HG02885 (cell line): ENCODE measurements around the gene ARPC4.

Experiments
- ATAC-seq: cut with Tn5 transposase; IDR thresholded peaks from one replicate; pipeline ENCODE4 v1.9.1; 2021; ENCODE audit warnings: mild to moderate bottlenecking; ENCODE audit not compliant: unreplicated experiment, poor library complexity

Gene ARPC4

GRCh38 chr3:9787714-9788113 lies 5.2 kb upstream of the ARPC4 start:
- no peak for ATAC-seq

GRCh38 chr3:9791127-9791526 lies 1.8 kb upstream of the ARPC4 start:
- ATAC-seq = no peak

- no peak for ATAC-seq
Measured at GRCh38 chr3:9791790-9792404, 985 bp upstream of the ARPC4 start.

- ATAC-seq = no peak
Measured at GRCh38 chr3:9793161-9793781, 389 bp downstream of the ARPC4 start.

- ATAC-seq = no peak
Measured at GRCh38 chr3:9794400-9794799, 1.5 kb downstream of the ARPC4 start.

GRCh38 chr3:9795207-9795606 lies 2.3 kb downstream of the ARPC4 start:
- ATAC-seq = no peak

DNA sequence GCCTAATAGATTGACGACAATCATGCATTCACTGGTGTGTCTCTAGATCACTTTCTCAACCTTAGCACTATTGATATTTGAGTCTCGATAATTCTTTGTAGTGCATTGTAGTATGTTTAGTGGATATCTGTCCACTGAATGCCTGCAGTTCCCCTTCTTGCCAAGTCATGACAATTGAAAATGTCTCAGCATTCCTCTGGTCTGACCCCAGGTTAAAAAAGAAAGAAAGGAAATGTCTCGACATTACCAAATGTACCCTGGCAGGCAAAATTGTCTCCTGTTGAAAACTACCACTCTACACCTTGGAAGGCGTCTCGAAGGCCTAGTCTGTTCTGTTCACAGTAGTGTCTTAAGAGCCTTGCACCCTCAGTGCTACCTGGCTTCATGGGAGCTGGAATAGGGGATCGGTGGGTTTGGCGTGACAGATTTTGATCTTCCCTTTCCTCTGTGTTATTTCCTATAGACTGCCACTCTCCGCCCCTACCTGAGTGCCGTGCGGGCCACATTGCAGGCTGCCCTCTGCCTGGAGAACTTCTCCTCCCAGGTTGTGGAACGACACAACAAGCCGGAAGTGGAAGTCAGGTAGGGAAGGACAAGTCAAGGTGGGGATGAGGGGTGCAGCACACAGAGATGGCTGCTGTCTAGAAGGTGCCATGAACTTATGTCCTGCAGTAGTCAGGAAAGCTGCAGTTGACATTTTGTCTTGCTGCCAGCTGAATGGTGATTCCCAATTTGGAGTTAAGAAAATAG lies 4.5 kb downstream of the ARPC4 start:
- no peak for ATAC-seq

DNA sequence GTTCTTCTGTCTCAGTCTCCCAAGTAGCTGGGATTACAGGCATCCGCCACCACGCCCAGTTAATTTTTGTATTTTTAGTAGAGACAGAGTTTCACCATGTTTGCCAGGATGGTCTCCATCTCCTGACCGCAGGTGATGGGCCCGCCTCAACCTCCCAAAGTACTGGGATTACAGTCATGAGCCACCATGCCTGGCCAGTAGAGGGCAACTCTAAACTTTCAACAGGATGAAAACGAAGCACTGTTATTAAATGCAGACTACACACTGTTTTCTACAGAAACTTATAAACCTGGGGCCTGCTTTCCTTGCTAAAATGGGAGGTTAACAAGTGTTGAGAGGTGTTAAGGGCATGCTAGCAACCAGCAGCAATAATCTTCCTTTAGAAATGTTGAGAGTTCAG lies 7.6 kb downstream of the ARPC4 start:
- ATAC-seq = no peak

GRCh38 chr3:9803494-9803893 lies 10.6 kb downstream of the ARPC4 start:
- no peak for ATAC-seq

- no peak for ATAC-seq
Measured at GRCh38 chr3:9804996-9805395, 12.1 kb downstream of the ARPC4 start.

DNA sequence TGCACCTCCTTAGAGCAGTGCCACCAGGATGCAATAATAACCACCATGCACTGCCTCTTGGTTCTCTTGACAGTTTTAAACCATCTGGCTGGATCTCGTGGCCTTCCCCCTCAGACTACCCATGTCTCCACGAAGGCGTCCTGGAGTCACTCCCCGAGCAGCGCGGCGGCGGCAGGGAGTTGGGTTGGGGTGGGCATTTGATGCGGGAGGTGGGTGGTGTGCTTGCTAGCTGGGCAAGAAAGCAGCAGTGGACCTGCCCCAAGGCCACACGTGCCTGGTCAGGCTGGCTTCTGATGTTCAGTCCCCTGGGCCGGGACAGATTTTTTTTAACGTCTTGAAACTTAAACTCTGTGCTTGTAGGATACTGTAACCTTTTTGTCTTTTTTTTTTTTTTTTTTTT lies 13.3 kb downstream of the ARPC4 start:
- ATAC-seq = no peak

DNA sequence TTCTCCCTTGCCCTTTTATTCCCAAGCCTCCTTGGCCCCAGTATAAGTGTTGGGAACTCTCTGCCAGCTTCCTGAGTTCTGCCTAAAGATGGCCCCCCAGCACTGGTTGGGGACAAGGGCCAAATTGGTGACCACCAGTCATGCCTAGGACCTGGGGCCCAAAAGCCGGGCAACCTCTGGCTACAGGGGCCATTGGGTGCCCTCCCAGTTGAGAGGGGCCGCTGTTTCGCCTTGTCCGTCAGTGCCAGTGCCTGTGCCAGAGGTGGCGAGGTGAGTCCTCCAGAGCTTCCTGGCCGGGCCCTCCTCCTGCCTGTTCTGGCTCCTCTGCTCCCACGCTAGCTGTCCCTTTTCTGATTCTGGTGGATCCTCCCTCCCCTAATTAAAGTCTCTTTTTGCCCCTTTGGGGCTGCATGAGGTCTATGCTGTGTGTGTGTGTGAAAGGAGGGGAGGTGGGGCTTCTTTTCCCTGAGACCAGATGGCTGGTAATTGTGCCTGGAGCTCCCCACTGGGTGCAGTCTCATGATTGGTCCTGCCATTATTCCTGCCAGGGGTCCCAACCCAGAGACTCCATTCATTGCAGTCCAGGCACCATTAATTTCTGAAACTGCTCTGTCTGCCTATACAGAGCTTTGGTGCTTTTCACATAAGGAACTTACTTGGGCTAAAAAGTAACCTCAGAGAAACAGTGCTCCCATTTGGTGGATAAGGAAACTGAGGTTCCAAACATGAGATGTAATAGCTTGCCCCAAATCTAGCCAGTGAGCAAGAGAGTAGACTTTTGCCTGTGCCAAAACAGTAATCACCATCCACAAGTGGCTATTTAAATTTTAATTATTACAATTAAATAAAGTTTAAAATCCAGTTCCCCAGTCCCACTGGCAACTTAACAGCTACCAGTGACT lies 14.1 kb downstream of the ARPC4 start:
- ATAC-seq = no peak

DNA sequence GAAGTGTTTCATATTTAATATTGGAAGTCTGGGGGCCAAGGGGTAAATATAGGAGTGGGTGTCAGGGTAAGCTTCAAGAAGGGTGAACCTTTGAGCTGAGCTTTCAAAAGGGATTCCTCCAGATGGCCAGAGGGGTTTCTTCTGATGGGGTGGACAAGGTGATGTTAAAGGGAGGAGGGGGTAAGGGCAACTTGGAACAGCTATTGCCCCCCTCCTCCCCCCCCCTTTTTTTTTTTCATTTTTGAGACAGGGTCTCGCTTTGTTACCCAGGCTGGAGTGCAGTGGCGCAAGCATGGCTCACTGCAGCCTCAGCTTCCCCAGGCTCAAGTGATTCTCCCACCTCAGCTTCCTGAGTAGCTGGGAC lies 15.1 kb downstream of the ARPC4 start:
- no peak for ATAC-seq

DNA sequence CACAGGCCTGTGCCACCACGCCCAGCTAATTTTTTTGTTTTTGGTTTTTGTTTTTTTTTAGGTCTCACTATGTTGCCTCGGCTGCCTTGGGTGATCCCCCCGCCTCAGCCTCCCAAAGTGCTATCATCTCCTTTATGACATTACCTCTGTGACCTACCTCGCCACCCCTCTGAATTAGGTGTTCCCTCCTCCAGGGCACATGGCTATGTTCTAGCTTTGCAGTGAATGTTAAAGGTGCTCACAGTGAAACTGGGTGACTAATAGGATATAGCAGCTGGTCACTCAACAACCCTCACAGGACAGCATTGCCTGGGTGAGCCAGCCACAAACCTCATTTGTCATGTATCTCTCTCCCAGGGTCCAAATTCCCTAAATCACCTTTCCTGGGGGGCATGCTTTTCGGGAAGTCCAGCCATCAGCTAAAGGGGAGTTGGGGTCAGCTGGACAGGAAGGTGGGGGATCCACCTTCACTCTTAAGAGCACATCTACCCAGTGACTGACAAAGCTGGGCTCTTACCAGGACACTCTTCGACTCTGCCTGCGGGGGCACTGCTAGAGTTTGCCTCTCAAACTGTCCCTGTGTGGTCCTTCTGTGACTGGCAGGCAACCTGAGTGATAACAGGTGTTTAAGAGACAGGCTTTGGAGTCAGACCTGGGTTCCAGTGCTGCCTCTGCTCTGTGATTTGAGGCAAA lies 15.6 kb downstream of the ARPC4 start:
- ATAC-seq = peak; percentile 55

DNA sequence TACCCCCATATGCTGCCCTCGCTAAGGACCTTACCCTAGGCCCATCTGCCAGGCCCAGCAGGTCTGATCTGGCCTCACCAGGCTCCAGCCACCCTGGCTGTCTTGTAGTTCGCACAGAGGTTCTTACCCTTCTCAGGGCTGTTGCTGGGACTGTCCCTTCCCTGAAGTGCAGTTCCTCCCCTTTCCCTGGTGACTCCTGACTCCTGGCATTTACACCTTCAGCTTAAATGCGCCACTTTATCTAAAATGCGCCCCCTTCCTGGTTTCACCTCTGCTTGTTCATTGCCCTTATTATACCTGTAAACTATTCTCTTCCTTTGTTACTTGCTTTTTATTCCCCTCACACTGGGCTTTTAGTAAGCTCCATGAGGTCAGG lies 16.3 kb downstream of the ARPC4 start:
- peak; percentile 31 for ATAC-seq

- ATAC-seq = peak; percentile 49
Measured at GRCh38 chr3:9809615-9810432, 16.9 kb downstream of the ARPC4 start, which contains the start of gene TTLL3. Gene TTLL3 (plus strand): TSS chr3:9810262. CDS start chr3:9810662, 400 bp downstream.

- no peak for ATAC-seq
Measured at GRCh38 chr3:9810433-9810770, 17.5 kb downstream of the ARPC4 start.

- ATAC-seq = no peak
Measured at GRCh38 chr3:9810846-9811245, 18.0 kb downstream of the ARPC4 start.

DNA sequence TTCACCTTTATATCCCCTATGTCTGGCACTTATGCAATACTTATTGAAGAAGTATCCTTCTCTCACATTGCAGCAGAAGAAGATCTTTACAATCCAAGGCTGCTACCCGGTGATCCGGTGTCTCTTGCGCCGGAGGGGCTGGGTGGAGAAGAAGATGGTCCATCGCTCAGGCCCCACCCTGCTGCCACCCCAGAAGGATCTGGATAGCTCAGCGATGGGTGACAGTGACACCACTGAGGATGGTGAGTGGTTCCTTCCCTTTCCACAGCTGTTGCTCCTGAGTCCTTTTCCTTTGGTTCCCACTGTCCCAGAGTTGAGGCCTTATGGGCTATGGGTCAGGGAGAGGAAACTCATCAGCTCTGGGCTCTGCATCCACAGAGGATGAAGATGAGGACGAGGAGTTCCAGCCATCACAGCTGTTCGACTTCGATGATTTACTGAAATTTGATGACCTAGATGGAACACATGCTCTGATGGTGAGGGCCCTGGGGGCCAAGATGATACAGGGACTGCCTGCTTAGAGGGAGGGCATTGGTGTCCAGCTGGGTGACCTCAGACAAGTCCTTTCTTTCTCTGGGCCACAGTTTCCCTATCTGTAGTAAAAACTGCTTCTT lies 20.1 kb downstream of the ARPC4 start:
- ATAC-seq = no peak
